A549 (cell line): ENCODE measurements around the gene SREBF1. TPM values are rescaled to one million over a fixed set of nuclear protein-coding genes. Genes with fewer than 3 reads are reported as not detected.

Source experiments
- ATAC-seq, 2 experiments: fragments of 200-7000 bp in 1 of 2; fragments of >200 bp in 1 of 2; cut with Nextera tagmentation in 1 of 2; cut with Tn5 transposase in 1 of 2; 3 replicates each; pipeline versions ENCODE4 v1.8.0 to v1.9.1; 2018 to 2020; ENCODE audit warnings: mild to moderate bottlenecking in 1 of 2, moderate library complexity in 1 of 2
- CTCF ChIA-PET: fragments of 300-600 bp; sonication (Branson Sonifier 250); formaldehyde crosslinking; extraction: SDS; loops from one replicate; lab custom pipeline; 2021; ENCODE audit warnings: antibody characterized with exemption, inconsistent platforms; lab: Yijun Ruan, JAX
- POLR2A ChIA-PET: fragments of 350-600 bp; formaldehyde crosslinking; extraction: SDS; loops from one replicate; lab custom pipeline; 2021; ENCODE audit warnings: antibody characterized with exemption, inconsistent platforms; lab: Yijun Ruan, JAX
- DNase-seq, 2 experiments: peaks; one replicate each; pipeline versions ENCODE4 v3.0.0 to v3.0.0-alpha.2; 2011 to 2016; ENCODE audit warnings: low read depth in 1 of 2, low spot score in 1 of 2
- FAIRE-seq: peaks from 2 replicates; lab custom pipeline; 2011; peaks lifted over from hg19 to GRCh38; lab: Jason Lieb, UNC
- H3K27ac ChIP-seq, 2 experiments: fragments of >200 bp; sonication (Bioruptor Twin); formaldehyde crosslinking; 3 replicates each; pipeline ENCODE4 v1.5.1; 2016 to 2017
- H3K4me1 ChIP-seq: fragments of >200 bp; sonication (Bioruptor Twin); formaldehyde crosslinking; 3 replicates; pipeline ENCODE4 v1.6.1; 2016
- H3K4me2 ChIP-seq: fragments of >200 bp; sonication (Bioruptor Twin); formaldehyde crosslinking; 3 replicates; pipeline ENCODE4 v1.6.1; 2016
- H3K4me3 ChIP-seq: fragments of >200 bp; sonication (Bioruptor Twin); formaldehyde crosslinking; 3 replicates; pipeline ENCODE4 v1.5.1; 2016
- H3K9me3 ChIP-seq: fragments of >200 bp; sonication (Bioruptor Twin); formaldehyde crosslinking; 3 replicates; pipeline ENCODE4 v1.6.1; 2016
- CEBPB ChIP-seq, 2 experiments: fragments of >200 bp in 1 of 2; sonication (Bioruptor Twin) in 1 of 2; formaldehyde crosslinking in 1 of 2; IDR thresholded peaks; 2 replicates each; pipeline ENCODE4 v1.6.1; 2012 to 2016
- CHD2 ChIP-seq: fragments of 150-350 bp; IDR thresholded peaks from 2 replicates; pipeline ENCODE4 v1.6.1; 2014; ENCODE audit warnings: low read length; ENCODE audit not compliant: partially characterized antibody
- CHD4 ChIP-seq: fragments of 200-600 bp; sonication (generic); IDR thresholded peaks from 2 replicates; pipeline ENCODE4 v1.6.1; 2016; ENCODE audit warnings: antibody characterized with exemption, mild to moderate bottlenecking, borderline replicate concordance
- E2F6 ChIP-seq: IDR thresholded peaks from 2 replicates; pipeline ENCODE4 v1.6.1; 2012; ENCODE audit warnings: low read depth, borderline replicate concordance
- EHF ChIP-seq: fragments of 250-450 bp; sonication (Bioruptor Pico); IDR thresholded peaks from 2 replicates; pipeline ENCODE4 v1.5.0; 2020; ENCODE audit warnings: mild to moderate bottlenecking
- ESRRA ChIP-seq: fragments of 150-350 bp; IDR thresholded peaks from 2 replicates; pipeline ENCODE4 v1.6.1; 2014; ENCODE audit warnings: mild to moderate bottlenecking, low read length, borderline replicate concordance
- HEYL ChIP-seq: fragments of 250-450 bp; sonication (Bioruptor Pico); IDR thresholded peaks from 2 replicates; pipeline ENCODE4 v1.8.0; 2021; ENCODE audit warnings: mild to moderate bottlenecking, moderate library complexity
- HOXB5 ChIP-seq: fragments of 250-450 bp; sonication (Bioruptor Pico); IDR thresholded peaks from 2 replicates; pipeline ENCODE4 v1.5.0; 2020; ENCODE audit warnings: mild to moderate bottlenecking, moderate library complexity
- NFE2L2 ChIP-seq: fragments of 150-350 bp; conservative IDR thresholded peaks from 2 replicates; pipeline ENCODE4 v1.6.1; 2014; ENCODE audit warnings: low read length
- NR3C1 ChIP-seq: fragments of >200 bp; sonication (Bioruptor Twin); formaldehyde crosslinking; IDR thresholded peaks from 3 replicates; pipeline ENCODE4 v1.6.1; 2017
- PHF8 ChIP-seq: fragments of 200-600 bp; sonication (generic); IDR thresholded peaks from 2 replicates; pipeline ENCODE4 v1.6.1; 2016; ENCODE audit warnings: low read depth, mild to moderate bottlenecking, antibody characterized with exemption, moderate library complexity, borderline replicate concordance
- POLR2A ChIP-seq: IDR thresholded peaks from 2 replicates; pipeline ENCODE4 v1.6.1; 2012; ENCODE audit warnings: mild to moderate bottlenecking, low read length
- REST ChIP-seq: fragments of 200-600 bp; sonication (generic); IDR thresholded peaks from 2 replicates; pipeline ENCODE4 v1.6.1; 2016; ENCODE audit warnings: antibody characterized with exemption, mild to moderate bottlenecking, moderate library complexity
- TFCP2L1 ChIP-seq: fragments of 250-450 bp; sonication (Bioruptor Pico); IDR thresholded peaks from 2 replicates; pipeline ENCODE4 v1.5.0; 2021; ENCODE audit warnings: mild to moderate bottlenecking
- TP53 ChIP-seq: fragments of 250-450 bp; sonication (Bioruptor Pico); IDR thresholded peaks from 2 replicates; pipeline ENCODE4 v1.5.0; 2021; ENCODE audit warnings: mild to moderate bottlenecking, moderate library complexity
- ZFP36 ChIP-seq: fragments of 450-650 bp; IDR thresholded peaks from 2 replicates; pipeline ENCODE4 v1.6.1; 2014; ENCODE audit warnings: borderline replicate concordance; ENCODE audit not compliant: partially characterized antibody
- ZSCAN20 ChIP-seq: fragments of 250-450 bp; sonication (Bioruptor Pico); IDR thresholded peaks from 2 replicates; pipeline ENCODE4 v1.8.0; 2022; ENCODE audit warnings: mild to moderate bottlenecking, moderate library complexity
- WGBS: methylation state at CpG from one replicate; pipeline ENCODE4 v1.1.6; 2017; ENCODE audit errors: missing lambda C conversion rate; 5-methylcytosine and 5-hydroxymethylcytosine counted together
- polyA plus RNA-seq, 4 experiments: library from polyadenylated mRNA; depleted of rRNA in 3 of 4; stranded (reverse); fragments of >200 nt; fragmentation: RNase III in 1 of 4; extraction: RNeasy Plus Mini Kit Qiagen cat#74134 plus additional on column Dnase treatment in 1 of 4; gene quantifications; 2 replicates in 3 of 4; 3 replicates in 1 of 4; pipeline ENCODE4 v1.2.3, GENCODE V29; 2011 to 2017
- TF ChIP-seq, protein P1 (sequence below): fragments of 250-450 bp; sonication (Bioruptor Pico); IDR thresholded peaks from 2 replicates; pipeline ENCODE4 v1.5.0; 2020; ENCODE audit warnings: low read depth, mild to moderate bottlenecking, moderate library complexity

SREBF1 gene
- polyA plus RNA-seq, 2 of the 4 experiments (the other 2 are of a cell fraction) = 47.4 to 159 TPM

- Histone ChIP-seq H3K4me2 (no peak overlapping the region), H3K9me3 (no peaks in the 10 kb centered on the region), H3K4me3 (no peak overlapping the region), H3K4me1 (peaks cover 94% of the 10 kb centered on the region), H3K27ac (peak overlapping the region in 1 of 2 experiments; percentile 93; a peak in 3 of 6 replicates)
- CTCF ChIA-PET = interaction anchor here (0.7 to 30.5 kb wide), 12 partner anchors 8 to 473 kb away, joined by 3 to 859 read pairs (median 4); partner anchors contain the start of genes RAI1 and SREBF1
- POLR2A ChIA-PET = interaction anchor here (0.7 to 4.8 kb wide), 3 partner anchors 9 to 15 kb away, joined by 3 to 100 read pairs (median 4); partner anchors contain the start of gene SREBF1
- no peak for FAIRE-seq
- ATAC-seq = no peak
- TF ChIP-seq EHF (CRISPR knock-in tag) (no peak), E2F6 (no peak), ESRRA (no peak), CHD4 (no peak)
- WGBS = 81% methylated on average over 12 of the region's 13 CpGs
- no peak for DNase-seq
These were observed 8.8 kb downstream of the SREBF1 start for GRCh38 chr17:17827826-17828621.

DNA sequence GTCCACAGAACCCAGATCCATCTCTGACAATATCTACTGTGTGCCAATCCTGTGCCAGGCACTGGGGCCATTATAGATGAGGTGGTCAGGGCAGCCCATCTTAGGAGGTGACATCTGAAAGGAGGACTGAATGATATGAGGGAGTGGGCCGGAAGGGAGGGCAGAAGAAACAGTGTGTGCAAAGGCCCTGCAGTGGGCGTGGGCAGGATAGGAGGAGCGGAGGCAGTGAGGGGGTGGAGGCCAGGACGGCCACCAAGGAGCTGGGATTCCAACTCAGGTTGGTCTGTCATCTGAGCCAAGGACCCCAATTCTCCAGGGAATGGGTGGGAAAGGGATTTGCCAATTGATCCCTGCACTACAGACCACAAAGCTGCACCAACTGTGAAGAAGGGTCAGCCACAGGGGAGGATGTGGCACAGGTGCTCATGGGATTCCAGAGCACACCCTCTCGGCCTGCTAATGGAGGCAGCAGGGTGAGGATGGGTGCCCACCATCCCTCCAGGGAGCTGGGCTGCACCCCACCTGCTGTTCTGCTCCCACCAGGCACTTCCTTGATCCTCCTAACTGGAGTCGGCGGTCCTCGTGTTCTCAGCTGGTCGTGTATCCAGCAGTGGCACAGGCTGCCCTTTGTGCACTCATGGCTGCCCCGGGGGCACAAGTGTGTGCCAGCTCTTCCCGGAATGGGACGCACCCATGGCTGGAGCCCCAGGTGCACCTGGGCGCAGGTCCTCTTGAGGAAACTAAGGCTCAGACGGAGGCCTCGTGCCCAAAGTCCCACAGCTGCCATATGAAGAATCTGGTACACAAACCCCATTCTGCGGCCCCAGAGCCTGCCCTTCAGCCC is 9.6 kb downstream of the SREBF1 start:
- Histone ChIP-seq H3K4me3 (no peak overlapping the region), H3K27ac (peak overlapping the region in 1 of 2 experiments; percentile 93; a peak in 4 of 6 replicates), H3K9me3 (no peaks in the 10 kb centered on the region), H3K4me1 (peaks cover 94% of the 10 kb centered on the region), H3K4me2 (peak overlapping the region; percentile 100; the same call in 1 of the 3 replicates)
- FAIRE-seq (no peak), DNase-seq (no peak), ATAC-seq (no peak)
- ChIA-PET POLR2A (interaction anchor here (0.7 to 4.8 kb wide), 3 partner anchors 10 to 15 kb away, joined by 3 to 100 read pairs (median 4); partner anchors contain the start of gene SREBF1), CTCF (interaction anchor here (0.7 to 30.5 kb wide), 8 partner anchors 9 to 147 kb away, joined by 3 to 859 read pairs (median 6); partner anchors contain the start of genes RAI1 and SREBF1)
- TF ChIP-seq ZFP36 = no peak
- TF ChIP-seq TP53 (CRISPR knock-in tag) = no peak
- TF ChIP-seq CHD4 = no peak
- no peak for TF ChIP-seq TFCP2L1 (CRISPR knock-in tag)
- TF ChIP-seq ZSCAN20 = no peak
- TF ChIP-seq CEBPB (IDR thresholded peaks at IDR 0.05) = no peak
- no peak for TF ChIP-seq NR3C1
- no peak for TF ChIP-seq NFE2L2
- no peak for TF ChIP-seq HOXB5 (CRISPR knock-in tag)
- no peak for TF ChIP-seq CHD2
- no peak for TF ChIP-seq HEYL (CRISPR knock-in tag)
- TF ChIP-seq, protein P1, sequence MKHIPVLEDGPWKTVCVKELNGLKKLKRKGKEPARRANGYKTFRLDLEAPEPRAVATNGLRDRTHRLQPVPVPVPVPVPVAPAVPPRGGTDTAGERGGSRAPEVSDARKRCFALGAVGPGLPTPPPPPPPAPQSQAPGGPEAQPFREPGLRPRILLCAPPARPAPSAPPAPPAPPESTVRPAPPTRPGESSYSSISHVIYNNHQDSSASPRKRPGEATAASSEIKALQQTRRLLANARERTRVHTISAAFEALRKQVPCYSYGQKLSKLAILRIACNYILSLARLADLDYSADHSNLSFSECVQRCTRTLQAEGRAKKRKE (CRISPR knock-in tag) = no peak
- no peak for TF ChIP-seq REST
- TF ChIP-seq POLR2A = no peak
- TF ChIP-seq PHF8 = no peak
- WGBS = 87% methylated on average over 16 of the region's 16 CpGs
